GM12878 (cell line): Measurements from ENCODE around the gene JADE1. TPM values are rescaled to one million over a fixed set of nuclear protein-coding genes. Genes with fewer than 3 reads are reported as not detected.

Experiments
- ATAC-seq: fragments of 200-7000 bp; cut with Tn5 transposase; 3 replicates; pipeline ENCODE4 v1.9.1; 2020; ENCODE audit warnings: mild to moderate bottlenecking, moderate library complexity
- BruUV-seq: library from RNA; stranded (reverse); fragments of 400-500 nt; replicated peaks from 2 replicates; lab custom pipeline; 2021; lab: Mats Ljungman, UMichigan
- CTCF ChIA-PET: fragments of 300-600 bp; sonication (Branson Sonifier 250); formaldehyde crosslinking; extraction: SDS; loops from one replicate; lab custom pipeline; 2021; ENCODE audit warnings: inconsistent platforms; lab: Yijun Ruan, JAX
- POLR2A ChIA-PET: fragments of 350-600 bp; formaldehyde crosslinking; extraction: SDS; loops from one replicate; lab custom pipeline; 2021; ENCODE audit warnings: inconsistent platforms; lab: Charles Lee
- RAD21 ChIA-PET: fragments of 300-600 bp; sonication (Branson Sonifier 250); formaldehyde crosslinking; loops from one replicate; lab custom pipeline; 2023; ENCODE audit warnings: antibody characterized with exemption; ENCODE audit not compliant: unreplicated experiment; lab: Charles Lee
- SMC1A ChIA-PET: fragments of 300-600 bp; sonication (Branson Sonifier 250); formaldehyde crosslinking; loops from one replicate; lab custom pipeline; 2023; ENCODE audit not compliant: unreplicated experiment, uncharacterized antibody; lab: Charles Lee
- DNase-seq: peaks from one replicate; pipeline ENCODE4 v3.0.0-alpha.2; 2011; ENCODE audit warnings: low read depth, low spot score
- FAIRE-seq: peaks from 3 replicates; lab custom pipeline; 2011; peaks lifted over from hg19 to GRCh38; lab: Jason Lieb, UNC
- H2AFZ ChIP-seq: 2 replicates; pipeline ENCODE4 v1.6.0; 2011; ENCODE audit warnings: low read depth, low read length, control low read depth; ENCODE audit not compliant: control insufficient read depth
- H3K27ac ChIP-seq: 2 replicates; pipeline ENCODE4 v1.5.1; 2011; ENCODE audit warnings: control low read depth; ENCODE audit not compliant: control insufficient read depth, insufficient read depth
- H3K27me3 ChIP-seq, 2 experiments: replicated peaks in 1 of 2; 2 replicates each; pipeline versions ENCODE4 v1.6.0 to v1.6.1; 2011; ENCODE audit warnings: low read length in 1 of 2; ENCODE audit not compliant: control insufficient read depth in 2 of 2, insufficient read depth in 2 of 2
- H3K36me3 ChIP-seq, 2 experiments: 2 replicates each; pipeline ENCODE4 v1.5.1; 2011; ENCODE audit warnings: low read length in 1 of 2; ENCODE audit not compliant: control insufficient read depth in 2 of 2, insufficient read depth in 2 of 2
- H3K4me1 ChIP-seq: 2 replicates; pipeline ENCODE4 v1.6.1; 2011; ENCODE audit warnings: mild to moderate bottlenecking, low read length, moderate library complexity, mixed read lengths; ENCODE audit not compliant: control insufficient read depth, insufficient read depth
- H3K4me2 ChIP-seq: 2 replicates; pipeline ENCODE4 v1.6.0; 2011; ENCODE audit warnings: control low read depth; ENCODE audit not compliant: control insufficient read depth, insufficient read depth
- H3K4me3 ChIP-seq: fragments of 200-600 bp; sonication (generic); 2 replicates; pipeline ENCODE4 v1.5.1; 2016
- H3K79me2 ChIP-seq: 2 replicates; pipeline ENCODE4 v1.6.0; 2011; ENCODE audit warnings: low read length; ENCODE audit not compliant: control insufficient read depth, insufficient read depth
- H3K9ac ChIP-seq: 2 replicates; pipeline ENCODE4 v1.8.0; 2011; ENCODE audit warnings: low read length, control low read depth, mixed read lengths; ENCODE audit not compliant: control insufficient read depth, insufficient read depth
- H3K9me3 ChIP-seq: replicated peaks from 3 replicates; pipeline ENCODE4 v1.5.1; 2011; ENCODE audit warnings: mild to moderate bottlenecking, low read length; ENCODE audit not compliant: control insufficient read depth, insufficient read depth
- H4K20me1 ChIP-seq: 2 replicates; pipeline ENCODE4 v1.6.0; 2011; ENCODE audit not compliant: control insufficient read depth, insufficient read depth
- BCL3 ChIP-seq: IDR thresholded peaks from 2 replicates; pipeline ENCODE4 v1.6.1; 2011; ENCODE audit warnings: borderline replicate concordance, low read depth, mild to moderate bottlenecking, moderate library complexity, low read length; ENCODE audit not compliant: insufficient read depth, poor library complexity, severe bottlenecking
- BHLHE40 ChIP-seq, 2 experiments: fragments of 450-650 bp in 1 of 2; IDR thresholded peaks; 2 replicates each; pipeline ENCODE4 v1.6.1; 2011 to 2017; ENCODE audit warnings: low read depth in 2 of 2, borderline replicate concordance in 1 of 2, improper control_type of control experiment in 1 of 2, low read length in 1 of 2, mild to moderate bottlenecking in 1 of 2
- HDAC2 ChIP-seq: fragments of 200-600 bp; sonication (generic); IDR thresholded peaks from 2 replicates; pipeline ENCODE4 v1.6.1; 2017
- LARP7 ChIP-seq: fragments of 450-650 bp; IDR thresholded peaks from 2 replicates; pipeline ENCODE4 v1.6.1; 2017; ENCODE audit warnings: mild to moderate bottlenecking
- NRF1 ChIP-seq: conservative IDR thresholded peaks from 2 replicates; pipeline ENCODE4 v1.6.1; 2011; ENCODE audit warnings: mild to moderate bottlenecking, low read depth, low read length, improper control_type of control experiment
- PAX5 ChIP-seq: IDR thresholded peaks from 2 replicates; pipeline ENCODE4 v1.6.1; 2011; ENCODE audit warnings: low read depth, low read length, borderline replicate concordance
- PBX3 ChIP-seq: IDR thresholded peaks from 2 replicates; pipeline ENCODE4 v1.6.1; 2011; ENCODE audit warnings: mild to moderate bottlenecking, low read depth, low read length, moderate library complexity; ENCODE audit not compliant: insufficient replicate concordance
- PML ChIP-seq: IDR thresholded peaks from 2 replicates; pipeline ENCODE4 v1.6.1; 2012; ENCODE audit warnings: low read length, inconsistent platforms
- POLR2AphosphoS2 ChIP-seq: IDR thresholded peaks from 2 replicates; pipeline ENCODE4 v1.6.1; 2011; ENCODE audit warnings: low read depth, mild to moderate bottlenecking, low read length, improper control_type of control experiment, moderate library complexity
- POLR2AphosphoS5 ChIP-seq: IDR thresholded peaks from 2 replicates; pipeline ENCODE4 v1.6.1; 2011; ENCODE audit warnings: mild to moderate bottlenecking, low read length, inconsistent platforms
- RAD21 ChIP-seq: IDR thresholded peaks from 2 replicates; pipeline ENCODE4 v1.6.1; 2011; ENCODE audit warnings: mild to moderate bottlenecking, low read depth, low read length, moderate library complexity; ENCODE audit not compliant: insufficient read depth
- SIN3A ChIP-seq: IDR thresholded peaks from 2 replicates; pipeline ENCODE4 v1.6.1; 2012; ENCODE audit warnings: low read depth, low read length, improper control_type of control experiment
- SPI1 ChIP-seq: IDR thresholded peaks from 2 replicates; pipeline ENCODE4 v1.6.1; 2011; ENCODE audit warnings: low read depth, mild to moderate bottlenecking, low read length, moderate library complexity, borderline replicate concordance; ENCODE audit not compliant: insufficient read depth
- YY1 ChIP-seq: IDR thresholded peaks from 2 replicates; pipeline ENCODE4 v1.6.1; 2011; ENCODE audit warnings: low read depth, mild to moderate bottlenecking, low read length
- ZNF687 ChIP-seq: fragments of 450-650 bp; IDR thresholded peaks from 2 replicates; pipeline ENCODE4 v1.6.1; 2017; ENCODE audit warnings: mild to moderate bottlenecking, moderate library complexity
- ZSCAN29 ChIP-seq: fragments of 450-650 bp; IDR thresholded peaks from 2 replicates; pipeline ENCODE4 v1.6.1; 2017; ENCODE audit warnings: mild to moderate bottlenecking, moderate library complexity
- WGBS: methylation state at CpG from one replicate; pipeline ENCODE4 v1.1.6; 2016; ENCODE audit warnings: low lambda C conversion rate; ENCODE audit not compliant: insufficient replicate concordance, insufficient coverage; ENCODE audit errors: missing lambda C conversion rate; 5-methylcytosine and 5-hydroxymethylcytosine counted together
- in situ Hi-C: fragments of 300-500 bp; cut with MboI; formaldehyde crosslinking; loops from 9 replicates; pipeline ENCODE4 v1.14.3; 2018; ENCODE audit warnings: mixed read lengths
- intact Hi-C: fragments of 100-400 bp; cut with micrococcal nuclease; formaldehyde crosslinking; loops from one replicate; pipeline ENCODE4 v1.14.2; 2022; ENCODE audit not compliant: unreplicated experiment
- polyA plus RNA-seq, 11 experiments: library from polyadenylated mRNA; depleted of rRNA in 4 of 11; unstranded in 6 of 11; stranded (reverse) in 5 of 11; fragments of >200 nt; fragmentation: Nextera tagmentation in 4 of 11; fragmentation: Illumina TruSeq in 1 of 11; extraction: Ambion mirVana in 4 of 11; extraction: Trizol in 1 of 11; gene quantifications; 1 replicate in 1 of 11; 2 replicates in 10 of 11; pipeline versions ENCODE4 v1.2.1 to v1.2.3, GENCODE V29; 2011 to 2016; ENCODE audit warnings: inconsistent platforms in 2 of 11, missing spikeins in 2 of 11, low read depth in 1 of 11
- total RNA-seq, 4 experiments: library from RNA; depleted of rRNA in 3 of 4; stranded (reverse); fragments of >200 nt in 3 of 4; fragmentation: Illumina TruSeq in 1 of 4; extraction: Trizol in 1 of 4; gene quantifications; 2 replicates each; pipeline versions ENCODE4 v1.2.1 to v1.2.3, GENCODE V29; 2013 to 2021

Gene JADE1
- total and polyA plus RNA-seq, 10 of the 15 experiments (the other 5 are each of a cell fraction or from before 2014, with no cell fraction given), result 5.9 to 27.2 (median 15.8) TPM

GRCh38 chr4:128766781-128767180 lies 42.7 kb upstream of the JADE1 start (continued):
- no peak for TF ChIP-seq ZSCAN29

- in situ Hi-C loops, result no loop called here
- CTCF ChIA-PET, result interaction anchor here (0.7 to 1.3 kb wide), 3 partner anchors 9 to 662 kb away, joined by 3 read pairs; no protein-coding TSS in a partner anchor
- H2AFZ ChIP-seq, result no peak overlapping the region
- RAD21 ChIA-PET, result no interaction called here
- BruUV-seq, result no TSS peak
- H4K20me1 ChIP-seq, result no peaks in the 10 kb centered on the region
- H3K4me3 ChIP-seq, result no peak overlapping the region
- ATAC-seq, result no peak; the same call in 2 of the 3 replicates
- intact Hi-C loops, result no loop called here
- no peaks in the 10 kb centered on the region for H3K79me2 ChIP-seq
- H3K36me3 ChIP-seq, result no peaks in the 10 kb centered on the region
- H3K27ac ChIP-seq, result no peak overlapping the region
- H3K4me1 ChIP-seq, result no peaks in the 10 kb centered on the region
- no peak overlapping the region for H3K9ac ChIP-seq
- POLR2A ChIA-PET, result no interaction called here
- 68% methylated on average over 7 of the region's 7 CpGs for WGBS
- FAIRE-seq, result no peak
- no peak for DNase-seq
- no peak overlapping the region for H3K4me2 ChIP-seq
- SMC1A ChIA-PET, result interaction anchor here (1.2 kb wide), 1 partner anchor 11 kb away, joined by 5 read pairs; no protein-coding TSS in a partner anchor
- no peaks in the 10 kb centered on the region for H3K9me3 ChIP-seq
- H3K27me3 ChIP-seq, result no peaks in the 10 kb centered on the region
- TF ChIP-seq HDAC2 (no peak), RAD21 (no peak), PAX5 (no peak), NRF1 (no peak), SPI1 (no peak), POLR2AphosphoS2 (no peak), BHLHE40 (IDR thresholded peaks at IDR 0.05; ENCODE audit: borderline replicate concordance in 1 of 2, low read depth in 2 of 2, low read length in 1 of 2) (no peak), PML (no peak), PBX3 (no peak), ZNF687 (no peak), BCL3 (no peak), LARP7 (no peak), SIN3A (no peak), POLR2AphosphoS5 (no peak), YY1 (no peak)
Observed at GRCh38 chr4:128768373-128768996, 41.0 kb upstream of the JADE1 start.
